Liver (tissue), 9 donors: Measurements from ENCODE around the gene SMU1. TPM values are rescaled to one million over a fixed set of nuclear protein-coding genes. Genes with fewer than 3 reads are reported as not detected.
A peak's percentile ranks its signal among the peaks of the same experiment; 100 is the strongest.
"Not testable (repeated sequence)": the region's sequence is repeated elsewhere in the genome, so short reads cannot be mapped to it uniquely, and the experiment has no call there.

Source experiments
- DNase-seq: peaks from one replicate; pipeline ENCODE4 v3.0.0-alpha.2; 2017; ENCODE audit warnings: low spot score
- H3K27ac ChIP-seq, 2 donors: one replicate each; pipeline ENCODE4 v1.7.0; 2013; ENCODE audit warnings: inconsistent platforms in 2 of 2, low read length in 2 of 2, control low read depth in 1 of 2, low read depth in 1 of 2, mild to moderate bottlenecking in 1 of 2
- H3K27me3 ChIP-seq, 4 donors: one replicate each; pipeline versions ENCODE4 v1.6.1 to v1.7.0; 2013; ENCODE audit warnings: low read length in 3 of 4, inconsistent platforms in 1 of 4, mild to moderate bottlenecking in 1 of 4, moderate library complexity in 1 of 4; ENCODE audit not compliant: control insufficient read depth in 4 of 4, insufficient read depth in 4 of 4
- H3K36me3 ChIP-seq, 4 donors: one replicate each; pipeline versions ENCODE4 v1.6.1 to v1.7.0; 2013; ENCODE audit warnings: low read length in 3 of 4, mild to moderate bottlenecking in 3 of 4, low read depth in 1 of 4, moderate library complexity in 1 of 4; ENCODE audit not compliant: control insufficient read depth in 4 of 4, insufficient read depth in 3 of 4
- H3K4me1 ChIP-seq, 4 donors: one replicate each; pipeline versions ENCODE4 v1.6.1 to v1.7.0; 2013; ENCODE audit warnings: low read length in 3 of 4, mild to moderate bottlenecking in 3 of 4, moderate library complexity in 1 of 4; ENCODE audit not compliant: control insufficient read depth in 4 of 4, insufficient read depth in 4 of 4
- H3K4me3 ChIP-seq, 3 donors: one replicate each; pipeline versions ENCODE4 v1.6.1 to v1.7.0; 2013; ENCODE audit warnings: low read length in 3 of 3, control low read depth in 1 of 3, low read depth in 1 of 3, mild to moderate bottlenecking in 1 of 3
- H3K9ac ChIP-seq, 2 donors: one replicate each; pipeline ENCODE4 v1.7.0; 2013; ENCODE audit warnings: low read length in 2 of 2, mild to moderate bottlenecking in 2 of 2, moderate library complexity in 2 of 2, control low read depth in 1 of 2, low read depth in 1 of 2
- H3K9me3 ChIP-seq, 4 donors: one replicate each; pipeline versions ENCODE4 v1.6.1 to v1.7.0; 2013; ENCODE audit warnings: low read length in 3 of 4; ENCODE audit not compliant: control insufficient read depth in 4 of 4
- EGR1 ChIP-seq, 2 donors: IDR thresholded peaks; 2 replicates each; pipeline ENCODE4 v1.6.1; 2016 to 2018; ENCODE audit warnings: antibody characterized with exemption in 2 of 2, low read depth in 2 of 2
- FOXA1 ChIP-seq: IDR thresholded peaks from 2 replicates; pipeline ENCODE4 v1.6.1; 2016; ENCODE audit warnings: antibody characterized with exemption
- FOXA2 ChIP-seq: IDR thresholded peaks from 2 replicates; pipeline ENCODE4 v1.6.1; 2016; ENCODE audit warnings: antibody characterized with exemption
- GABPA ChIP-seq, 2 donors: IDR thresholded peaks in 1 of 2; conservative IDR thresholded peaks in 1 of 2; 2 replicates each; pipeline ENCODE4 v1.6.1; 2016; ENCODE audit warnings: antibody characterized with exemption in 2 of 2, mild to moderate bottlenecking in 1 of 2, moderate library complexity in 1 of 2
- HNF4A ChIP-seq, 2 donors: conservative IDR thresholded peaks; 2 replicates each; pipeline ENCODE4 v1.6.1; 2016; ENCODE audit warnings: antibody characterized with exemption in 2 of 2, mild to moderate bottlenecking in 2 of 2
- JUND ChIP-seq, 2 donors: IDR thresholded peaks; 2 replicates each; pipeline ENCODE4 v1.6.1; 2016; ENCODE audit warnings: antibody characterized with exemption in 2 of 2
- NR2F2 ChIP-seq: IDR thresholded peaks from 2 replicates; pipeline ENCODE4 v1.6.1; 2016; ENCODE audit warnings: antibody characterized with exemption
- RAD21 ChIP-seq, 2 donors: IDR thresholded peaks; 2 replicates each; pipeline ENCODE4 v1.6.1; 2016; ENCODE audit warnings: antibody characterized with exemption in 2 of 2, mild to moderate bottlenecking in 2 of 2
- RXRA ChIP-seq, 2 donors: IDR thresholded peaks; 2 replicates each; pipeline ENCODE4 v1.6.1; 2017 to 2018; ENCODE audit warnings: antibody characterized with exemption in 2 of 2, mild to moderate bottlenecking in 1 of 2
- SP1 ChIP-seq: IDR thresholded peaks from 2 replicates; pipeline ENCODE4 v1.6.1; 2018; ENCODE audit warnings: antibody characterized with exemption, mild to moderate bottlenecking
- YY1 ChIP-seq: IDR thresholded peaks from 2 replicates; pipeline ENCODE4 v1.6.1; 2016; ENCODE audit warnings: antibody characterized with exemption, mild to moderate bottlenecking
- WGBS: extraction: QIAGEN DNeasy Blood & Tissue Kit; methylation state at CpG from one replicate; pipeline ENCODE4 v1.1.7; 2013; 5-methylcytosine and 5-hydroxymethylcytosine counted together
- polyA plus RNA-seq, 2 donors: library from polyadenylated mRNA; stranded (reverse) in 1 of 2; unstranded in 1 of 2; fragments of 200-250 nt in 1 of 2; fragments of >200 nt in 1 of 2; fragmentation: Nextera tagmentation in 1 of 2; extraction: Ambion mirVana in 1 of 2; gene quantifications; one replicate each; pipeline versions ENCODE4 v1.2.1 to v1.2.3, GENCODE V29; 2013 to 2015
- total RNA-seq, 2 donors: library from RNA; depleted of rRNA; stranded (reverse); fragments of >200 nt; gene quantifications; one replicate each; pipeline ENCODE4 v1.2.3, GENCODE V29; 2014
- TF ChIP-seq, protein P1 (sequence below): IDR thresholded peaks from 2 replicates; pipeline ENCODE4 v1.6.1; 2016; ENCODE audit warnings: antibody characterized with exemption
- TF ChIP-seq, protein P2 (sequence below): IDR thresholded peaks from 2 replicates; pipeline ENCODE4 v1.6.1; 2016; ENCODE audit warnings: antibody characterized with exemption
- TF ChIP-seq, protein P3 (sequence below): IDR thresholded peaks from 2 replicates; pipeline ENCODE4 v1.6.1; 2016; ENCODE audit warnings: antibody characterized with exemption
- TF ChIP-seq, protein P4 (sequence below): fragments of 150-350 bp; IDR thresholded peaks from 2 replicates; pipeline ENCODE4 v1.5.1; 2017; ENCODE audit warnings: improper control_type of control experiment, low read depth, low read length; ENCODE audit not compliant: missing input control
- TF ChIP-seq, protein P5 (sequence below): IDR thresholded peaks from 2 replicates; pipeline ENCODE4 v1.6.1; 2016; ENCODE audit warnings: antibody characterized with exemption, mild to moderate bottlenecking
- donor health status: healthy.
- donor health status: healthy.
- donor health status: healthy.
- donor health status: healthy.
- donor health status: healthy.

The SMU1 gene
- total and polyA plus RNA-seq, 4 donors: 5.3 to 14.2 (median 9.5) TPM

DNA sequence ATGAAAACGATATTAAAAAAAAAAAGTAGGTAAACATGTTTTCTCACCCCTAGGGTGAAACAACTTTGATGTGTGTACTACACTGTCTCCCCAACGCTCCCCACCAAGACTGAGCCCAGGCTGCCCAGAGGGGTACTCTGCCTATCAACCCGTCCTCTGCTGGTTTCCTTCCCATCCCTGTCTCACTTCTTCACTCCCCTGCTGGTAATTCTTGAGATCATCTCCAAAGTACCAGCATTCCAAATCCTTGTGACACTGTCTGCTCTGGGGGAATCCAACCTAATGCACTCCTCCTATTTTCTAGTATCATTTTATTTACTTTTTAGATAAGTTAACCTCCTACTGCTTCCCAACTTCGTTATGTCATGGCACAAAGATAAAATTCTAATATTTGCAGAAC lies 68.7 kb downstream of the SMU1 start:
- Histone ChIP-seq H3K4me3 (no peak overlapping the region), H3K4me1 (no peaks in the 10 kb centered on the region), H3K36me3 (no peaks in the 10 kb centered on the region), H3K27ac (no peak overlapping the region), H3K27me3 (no peaks in the 10 kb centered on the region), H3K9me3 (no peaks in the 10 kb centered on the region), H3K9ac (no peak overlapping the region)
- no peak for TF ChIP-seq NR2F2
- TF ChIP-seq SP1: no peak
- TF ChIP-seq RAD21 (IDR thresholded peaks at IDR 0.05): no peak
- no peak for TF ChIP-seq YY1
- TF ChIP-seq, protein P1, sequence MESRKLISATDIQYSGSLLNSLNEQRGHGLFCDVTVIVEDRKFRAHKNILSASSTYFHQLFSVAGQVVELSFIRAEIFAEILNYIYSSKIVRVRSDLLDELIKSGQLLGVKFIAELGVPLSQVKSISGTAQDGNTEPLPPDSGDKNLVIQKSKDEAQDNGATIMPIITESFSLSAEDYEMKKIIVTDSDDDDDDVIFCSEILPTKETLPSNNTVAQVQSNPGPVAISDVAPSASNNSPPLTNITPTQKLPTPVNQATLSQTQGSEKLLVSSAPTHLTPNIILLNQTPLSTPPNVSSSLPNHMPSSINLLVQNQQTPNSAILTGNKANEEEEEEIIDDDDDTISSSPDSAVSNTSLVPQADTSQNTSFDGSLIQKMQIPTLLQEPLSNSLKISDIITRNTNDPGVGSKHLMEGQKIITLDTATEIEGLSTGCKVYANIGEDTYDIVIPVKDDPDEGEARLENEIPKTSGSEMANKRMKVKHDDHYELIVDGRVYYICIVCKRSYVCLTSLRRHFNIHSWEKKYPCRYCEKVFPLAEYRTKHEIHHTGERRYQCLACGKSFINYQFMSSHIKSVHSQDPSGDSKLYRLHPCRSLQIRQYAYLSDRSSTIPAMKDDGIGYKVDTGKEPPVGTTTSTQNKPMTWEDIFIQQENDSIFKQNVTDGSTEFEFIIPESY: no peak
- no peak for TF ChIP-seq FOXA1
- no peak for TF ChIP-seq EGR1 (IDR thresholded peaks at IDR 0.05; ENCODE audit: low read depth in 2 of 2)
- TF ChIP-seq HNF4A (conservative IDR thresholded peaks at IDR 0.05): no peak
- WGBS: 93% methylated on average over 4 of the region's 4 CpGs
- DNase-seq: no peak

DNA sequence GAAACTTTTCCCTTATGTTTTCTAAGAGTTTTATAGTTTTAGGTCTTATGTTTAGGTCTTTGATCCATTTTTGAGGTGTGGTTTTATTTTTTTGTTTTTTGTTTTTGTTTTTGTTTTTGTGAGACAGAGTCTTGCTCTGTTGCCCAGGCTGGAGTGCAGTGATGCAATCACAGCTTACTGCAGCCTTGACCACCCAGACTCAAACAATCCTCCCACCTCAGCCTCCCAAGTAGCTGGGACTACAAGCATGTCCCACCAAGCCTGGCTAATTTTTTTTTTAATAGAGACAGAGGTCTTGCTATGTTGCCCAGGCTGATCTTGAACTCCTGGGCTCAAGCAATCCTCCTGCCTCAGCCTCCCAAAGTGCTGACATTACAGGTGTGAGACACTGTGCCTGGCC lies 71.1 kb downstream of the SMU1 start:
- not testable (repeated sequence) for H3K27me3 ChIP-seq, H3K4me1 ChIP-seq, H3K4me3 ChIP-seq, H3K36me3 ChIP-seq, H3K27ac ChIP-seq, DNase-seq, H3K9me3 ChIP-seq, H3K9ac ChIP-seq

DNA sequence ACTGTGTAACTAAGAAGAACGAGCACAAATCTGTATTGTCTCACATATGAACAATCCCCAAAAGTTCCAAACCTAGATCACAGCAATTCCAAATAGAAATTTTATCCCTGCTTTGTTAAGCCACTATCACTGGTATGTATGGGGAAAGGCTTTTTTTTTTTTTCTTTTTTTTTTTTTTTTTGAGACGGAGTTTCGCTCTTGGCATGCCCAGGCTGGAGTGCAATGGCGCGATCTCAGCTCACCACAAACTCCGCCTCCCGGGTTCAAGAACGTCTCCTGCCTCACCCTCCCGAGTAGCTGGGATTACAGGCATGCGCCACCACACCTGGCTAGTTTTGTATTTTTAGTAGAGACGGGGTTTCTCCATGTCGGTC lies 75.8 kb downstream of the SMU1 start:
- not testable (repeated sequence) for H3K27me3 ChIP-seq, DNase-seq, H3K9me3 ChIP-seq
- peak overlapping the region in 1 of 2 donors; percentile 96 for H3K9ac ChIP-seq
- peaks cover 2 to 11% (median 7%) of the 10 kb centered on the region in 4 donors for H3K4me1 ChIP-seq
- H3K36me3 ChIP-seq: peaks cover 3 to 12% (median 8%) of the 10 kb centered on the region in 4 donors
- H3K4me3 ChIP-seq: peak overlapping the region; percentile 70 to 95 (median 77)
- peak overlapping the region in 1 of 2 donors; percentile 88 for H3K27ac ChIP-seq
- WGBS: 9% methylated on average over 12 of the region's 12 CpGs

DNA sequence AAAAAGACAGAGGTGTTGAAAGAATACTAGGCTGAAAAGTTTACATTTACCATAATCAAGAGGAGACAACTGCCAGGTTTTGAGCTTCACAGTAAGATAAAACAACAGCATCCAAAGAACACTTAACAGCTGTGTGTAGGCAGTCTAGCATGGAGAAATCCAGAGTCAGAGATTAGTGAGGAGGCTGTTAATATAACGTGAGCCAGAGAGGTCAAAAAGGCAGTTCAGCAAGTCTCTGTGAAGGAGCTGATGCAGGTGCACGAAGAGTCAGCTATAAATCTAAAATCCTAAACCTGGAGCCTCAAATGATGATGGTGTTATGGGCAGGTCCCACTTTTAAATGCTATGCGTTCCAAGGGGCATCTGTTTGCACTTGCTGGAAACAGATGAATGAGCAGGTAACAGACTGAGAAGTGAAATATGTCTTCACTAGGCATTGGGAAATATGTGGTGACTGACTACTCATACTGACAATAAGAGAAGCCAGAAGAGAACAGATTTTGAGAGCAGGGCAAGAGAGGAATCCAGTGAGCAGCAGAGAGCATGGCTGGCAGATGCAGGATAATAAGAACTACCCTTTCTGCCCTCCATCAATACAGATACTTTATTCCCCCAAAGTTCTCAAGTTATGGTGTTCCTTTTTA lies 83.8 kb downstream of the SMU1 start:
- H3K27me3 ChIP-seq: no peaks in the 10 kb centered on the region
- no peaks in the 10 kb centered on the region for H3K9me3 ChIP-seq
- no peaks in the 10 kb centered on the region for H3K4me1 ChIP-seq
- TF ChIP-seq NR2F2 (no peak), JUND (IDR thresholded peaks at IDR 0.05) (no peak), FOXA1 (no peak), FOXA2 (no peak), GABPA (IDR thresholded peaks at IDR 0.05 in 1 of 2, conservative IDR thresholded peaks at IDR 0.05 in 1 of 2) (no peak), RXRA (IDR thresholded peaks at IDR 0.05) (no peak), HNF4A (conservative IDR thresholded peaks at IDR 0.05) (no peak)
- TF ChIP-seq, protein P2, sequence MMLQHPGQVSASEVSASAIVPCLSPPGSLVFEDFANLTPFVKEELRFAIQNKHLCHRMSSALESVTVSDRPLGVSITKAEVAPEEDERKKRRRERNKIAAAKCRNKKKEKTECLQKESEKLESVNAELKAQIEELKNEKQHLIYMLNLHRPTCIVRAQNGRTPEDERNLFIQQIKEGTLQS: no peak
- TF ChIP-seq, protein P3, sequence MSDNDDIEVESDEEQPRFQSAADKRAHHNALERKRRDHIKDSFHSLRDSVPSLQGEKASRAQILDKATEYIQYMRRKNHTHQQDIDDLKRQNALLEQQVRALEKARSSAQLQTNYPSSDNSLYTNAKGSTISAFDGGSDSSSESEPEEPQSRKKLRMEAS: no peak
- TF ChIP-seq, protein P4, sequence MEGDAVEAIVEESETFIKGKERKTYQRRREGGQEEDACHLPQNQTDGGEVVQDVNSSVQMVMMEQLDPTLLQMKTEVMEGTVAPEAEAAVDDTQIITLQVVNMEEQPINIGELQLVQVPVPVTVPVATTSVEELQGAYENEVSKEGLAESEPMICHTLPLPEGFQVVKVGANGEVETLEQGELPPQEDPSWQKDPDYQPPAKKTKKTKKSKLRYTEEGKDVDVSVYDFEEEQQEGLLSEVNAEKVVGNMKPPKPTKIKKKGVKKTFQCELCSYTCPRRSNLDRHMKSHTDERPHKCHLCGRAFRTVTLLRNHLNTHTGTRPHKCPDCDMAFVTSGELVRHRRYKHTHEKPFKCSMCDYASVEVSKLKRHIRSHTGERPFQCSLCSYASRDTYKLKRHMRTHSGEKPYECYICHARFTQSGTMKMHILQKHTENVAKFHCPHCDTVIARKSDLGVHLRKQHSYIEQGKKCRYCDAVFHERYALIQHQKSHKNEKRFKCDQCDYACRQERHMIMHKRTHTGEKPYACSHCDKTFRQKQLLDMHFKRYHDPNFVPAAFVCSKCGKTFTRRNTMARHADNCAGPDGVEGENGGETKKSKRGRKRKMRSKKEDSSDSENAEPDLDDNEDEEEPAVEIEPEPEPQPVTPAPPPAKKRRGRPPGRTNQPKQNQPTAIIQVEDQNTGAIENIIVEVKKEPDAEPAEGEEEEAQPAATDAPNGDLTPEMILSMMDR: no peak
- TF ChIP-seq, protein P5, sequence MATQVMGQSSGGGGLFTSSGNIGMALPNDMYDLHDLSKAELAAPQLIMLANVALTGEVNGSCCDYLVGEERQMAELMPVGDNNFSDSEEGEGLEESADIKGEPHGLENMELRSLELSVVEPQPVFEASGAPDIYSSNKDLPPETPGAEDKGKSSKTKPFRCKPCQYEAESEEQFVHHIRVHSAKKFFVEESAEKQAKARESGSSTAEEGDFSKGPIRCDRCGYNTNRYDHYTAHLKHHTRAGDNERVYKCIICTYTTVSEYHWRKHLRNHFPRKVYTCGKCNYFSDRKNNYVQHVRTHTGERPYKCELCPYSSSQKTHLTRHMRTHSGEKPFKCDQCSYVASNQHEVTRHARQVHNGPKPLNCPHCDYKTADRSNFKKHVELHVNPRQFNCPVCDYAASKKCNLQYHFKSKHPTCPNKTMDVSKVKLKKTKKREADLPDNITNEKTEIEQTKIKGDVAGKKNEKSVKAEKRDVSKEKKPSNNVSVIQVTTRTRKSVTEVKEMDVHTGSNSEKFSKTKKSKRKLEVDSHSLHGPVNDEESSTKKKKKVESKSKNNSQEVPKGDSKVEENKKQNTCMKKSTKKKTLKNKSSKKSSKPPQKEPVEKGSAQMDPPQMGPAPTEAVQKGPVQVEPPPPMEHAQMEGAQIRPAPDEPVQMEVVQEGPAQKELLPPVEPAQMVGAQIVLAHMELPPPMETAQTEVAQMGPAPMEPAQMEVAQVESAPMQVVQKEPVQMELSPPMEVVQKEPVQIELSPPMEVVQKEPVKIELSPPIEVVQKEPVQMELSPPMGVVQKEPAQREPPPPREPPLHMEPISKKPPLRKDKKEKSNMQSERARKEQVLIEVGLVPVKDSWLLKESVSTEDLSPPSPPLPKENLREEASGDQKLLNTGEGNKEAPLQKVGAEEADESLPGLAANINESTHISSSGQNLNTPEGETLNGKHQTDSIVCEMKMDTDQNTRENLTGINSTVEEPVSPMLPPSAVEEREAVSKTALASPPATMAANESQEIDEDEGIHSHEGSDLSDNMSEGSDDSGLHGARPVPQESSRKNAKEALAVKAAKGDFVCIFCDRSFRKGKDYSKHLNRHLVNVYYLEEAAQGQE: no peak
- H3K4me3 ChIP-seq: no peak overlapping the region
- H3K9ac ChIP-seq: no peak overlapping the region
- WGBS: 90% methylated on average over 3 of the region's 3 CpGs
- no peak overlapping the region for H3K27ac ChIP-seq
- H3K36me3 ChIP-seq: peaks cover 4 to 25% (median 25%) of the 10 kb centered on the region in 4 donors
- no peak for DNase-seq
